HFFc6 (cell line): ENCODE results near the gene YY1. TPM values are rescaled to one million over a fixed set of nuclear protein-coding genes. Genes with fewer than 3 reads are reported as not detected.

Experiments
- DNase-seq: peaks from one replicate; pipeline ENCODE4 v3.0.0-alpha.2; 2018
- H3K27ac Mint-ChIP-seq: 2 replicates; pipeline ENCODE4 v1.8.0; 2020; ENCODE audit warnings: mild to moderate bottlenecking, mixed read lengths
- H3K27me3 Mint-ChIP-seq: 2 replicates; pipeline ENCODE4 v1.8.0; 2021; ENCODE audit warnings: mild to moderate bottlenecking, moderate library complexity, mixed read lengths; ENCODE audit not compliant: insufficient read depth
- H3K36me3 Mint-ChIP-seq: 2 replicates; pipeline ENCODE4 v1.8.0; 2021; ENCODE audit warnings: low read depth, mixed read lengths
- H3K4me1 Mint-ChIP-seq: 2 replicates; pipeline ENCODE4 v1.8.0; 2020; ENCODE audit warnings: low read depth, mixed read lengths
- H3K4me3 Mint-ChIP-seq: 2 replicates; pipeline ENCODE4 v1.8.0; 2020; ENCODE audit warnings: mild to moderate bottlenecking, moderate library complexity, mixed read lengths
- H3K9me3 Mint-ChIP-seq: 2 replicates; pipeline ENCODE4 v1.8.0; 2020; ENCODE audit warnings: mild to moderate bottlenecking, mixed read lengths
- CTCF ChIP-seq: fragments of 200-600 bp; sonication (generic); IDR thresholded peaks from 2 replicates; pipeline ENCODE4 v1.5.0; 2021; ENCODE audit warnings: antibody characterized with exemption, mild to moderate bottlenecking
- total RNA-seq, 6 experiments: library from RNA; stranded (reverse); fragmentation: NEBNext Ultra II Directional; extraction: Animal tissue kit (Norgen Biotek cat#: 25700); gene quantifications; 2 replicates in 1 of 6; 3 replicates in 5 of 6; pipeline ENCODE4 v1.2.3, GENCODE V29; 2021

YY1 gene
- total RNA-seq, 6 experiments from 2014 or later = 57.0 to 70.8 (median 68.1) TPM

DNA sequence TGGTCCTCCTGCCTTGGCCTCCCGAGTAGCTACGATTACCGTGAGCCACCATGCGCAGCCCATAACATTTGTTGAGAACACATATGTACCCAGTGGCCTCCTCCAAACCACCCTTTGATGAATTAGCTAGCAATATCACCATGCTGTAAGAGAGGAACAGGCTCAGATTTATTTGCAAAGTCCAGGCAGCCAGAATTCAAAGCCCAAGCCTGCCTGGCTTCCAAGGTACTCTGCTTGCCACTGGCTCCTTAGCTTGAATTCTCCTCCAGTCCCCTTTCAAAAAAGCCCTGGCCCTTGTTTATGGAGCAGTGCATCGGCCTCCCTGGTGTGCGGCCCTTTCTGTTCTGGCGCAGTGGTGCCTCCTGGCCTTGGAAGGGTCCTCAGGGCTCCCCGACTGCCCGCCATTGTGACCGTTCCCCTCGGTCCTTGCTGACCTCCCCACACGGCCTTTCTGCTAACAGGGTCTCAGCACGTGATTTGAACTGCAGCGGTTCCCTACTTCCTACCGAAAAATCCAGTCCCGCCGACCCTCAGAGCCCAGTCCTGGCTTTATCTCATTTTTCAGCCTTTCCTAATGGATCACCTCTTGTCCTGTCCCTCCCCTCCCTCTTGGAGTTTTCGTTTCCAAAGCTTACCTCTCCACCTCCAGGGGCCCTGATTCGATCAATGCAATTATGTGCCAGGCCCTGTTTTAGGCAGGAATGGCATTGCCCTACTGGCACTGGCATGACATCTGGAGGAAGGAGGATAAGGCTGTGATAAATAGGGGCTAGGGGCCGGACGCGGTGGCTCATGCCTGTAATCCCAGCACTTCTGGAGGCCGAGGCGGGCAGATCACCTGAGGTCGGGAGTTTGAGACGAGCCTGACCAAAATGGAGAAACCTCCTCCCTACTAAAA, 45.3 kb downstream of the YY1 start:
- peak overlapping the region; percentile 65 for H3K4me3 Mint-ChIP-seq
- DNase-seq = no peak
- H3K36me3 Mint-ChIP-seq = peaks cover 4% of the 10 kb centered on the region; the same call in 1 of the 2 replicates
- peaks cover 5% of the 10 kb centered on the region for H3K27me3 Mint-ChIP-seq
- TF ChIP-seq CTCF = no peak
- no peaks in the 10 kb centered on the region for H3K9me3 Mint-ChIP-seq
- H3K4me1 Mint-ChIP-seq = peaks cover 40% of the 10 kb centered on the region
- H3K27ac Mint-ChIP-seq = peak overlapping the region; percentile 42

- peak overlapping the region; percentile 65; the same call in 1 of the 2 replicates for H3K4me3 Mint-ChIP-seq
- peak; percentile 24 for DNase-seq
- H3K36me3 Mint-ChIP-seq = no peaks in the 10 kb centered on the region
- peaks cover 5% of the 10 kb centered on the region for H3K27me3 Mint-ChIP-seq
- peaks cover 32% of the 10 kb centered on the region for H3K4me1 Mint-ChIP-seq
- peak; percentile 94 for TF ChIP-seq CTCF
- no peaks in the 10 kb centered on the region for H3K9me3 Mint-ChIP-seq
- peak overlapping the region; percentile 81 for H3K27ac Mint-ChIP-seq
Observed at GRCh38 chr14:100285021-100285912, 46.3 kb downstream of the YY1 start.

- peaks cover 5% of the 10 kb centered on the region for H3K27me3 Mint-ChIP-seq
- peak overlapping the region; percentile 81 for H3K27ac Mint-ChIP-seq
- no peak for DNase-seq
- H3K36me3 Mint-ChIP-seq = no peaks in the 10 kb centered on the region
- peaks cover 32% of the 10 kb centered on the region for H3K4me1 Mint-ChIP-seq
- TF ChIP-seq CTCF = peak; percentile 3; the same call in 1 of the 2 replicates
- H3K4me3 Mint-ChIP-seq = peak overlapping the region; percentile 85
- H3K9me3 Mint-ChIP-seq = no peaks in the 10 kb centered on the region
Observed at GRCh38 chr14:100285913-100286400, 47.0 kb downstream of the YY1 start.

DNA sequence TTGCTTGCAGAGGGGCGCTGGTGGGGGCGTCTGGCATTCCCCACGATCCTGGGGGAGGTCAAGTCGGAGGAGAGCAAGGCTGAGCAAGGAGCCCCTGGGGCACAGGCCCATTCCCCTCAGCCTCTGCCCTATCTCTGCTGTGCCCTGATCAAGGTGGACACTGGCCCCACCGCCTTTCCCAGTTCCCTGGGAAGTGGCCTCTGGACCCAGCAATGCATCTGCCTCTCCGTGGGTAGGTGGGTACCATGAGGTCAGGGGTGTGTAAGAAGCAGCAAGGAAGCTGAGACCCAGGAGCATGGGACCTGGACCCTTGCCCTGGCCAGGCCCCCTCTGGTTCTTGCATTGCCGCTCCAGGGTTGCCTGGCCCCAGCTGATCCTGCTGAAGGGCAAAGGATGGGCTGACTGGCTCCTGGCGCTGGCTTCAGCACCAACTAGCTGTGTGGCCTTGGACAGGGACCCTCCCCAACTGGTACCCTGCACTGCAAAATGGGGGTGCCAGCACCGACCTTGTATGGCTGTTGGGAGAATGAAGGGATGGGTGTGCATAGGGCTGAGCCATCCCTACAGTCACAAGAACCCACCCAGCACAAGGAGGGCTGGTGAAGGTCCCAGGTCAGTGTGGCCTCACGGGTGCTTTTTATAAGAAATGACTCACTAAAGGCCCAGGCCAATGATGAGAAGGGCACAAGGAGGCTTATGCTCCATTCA, 47.7 kb downstream of the YY1 start:
- H3K27me3 Mint-ChIP-seq = peaks cover 5% of the 10 kb centered on the region
- no peaks in the 10 kb centered on the region for H3K9me3 Mint-ChIP-seq
- peak overlapping the region; percentile 85; the same call in 1 of the 2 replicates for H3K4me3 Mint-ChIP-seq
- no peaks in the 10 kb centered on the region for H3K36me3 Mint-ChIP-seq
- H3K4me1 Mint-ChIP-seq = peaks cover 28% of the 10 kb centered on the region
- H3K27ac Mint-ChIP-seq = no peak overlapping the region
- DNase-seq = no peak
- no peak for TF ChIP-seq CTCF
